HG02885 (cell line): Measurements from ENCODE around the gene DNAH8.

Source experiments
- ATAC-seq: cut with Tn5 transposase; IDR thresholded peaks from one replicate; pipeline ENCODE4 v1.9.1; 2021; ENCODE audit warnings: mild to moderate bottlenecking; ENCODE audit not compliant: unreplicated experiment, poor library complexity

Gene DNAH8

DNA sequence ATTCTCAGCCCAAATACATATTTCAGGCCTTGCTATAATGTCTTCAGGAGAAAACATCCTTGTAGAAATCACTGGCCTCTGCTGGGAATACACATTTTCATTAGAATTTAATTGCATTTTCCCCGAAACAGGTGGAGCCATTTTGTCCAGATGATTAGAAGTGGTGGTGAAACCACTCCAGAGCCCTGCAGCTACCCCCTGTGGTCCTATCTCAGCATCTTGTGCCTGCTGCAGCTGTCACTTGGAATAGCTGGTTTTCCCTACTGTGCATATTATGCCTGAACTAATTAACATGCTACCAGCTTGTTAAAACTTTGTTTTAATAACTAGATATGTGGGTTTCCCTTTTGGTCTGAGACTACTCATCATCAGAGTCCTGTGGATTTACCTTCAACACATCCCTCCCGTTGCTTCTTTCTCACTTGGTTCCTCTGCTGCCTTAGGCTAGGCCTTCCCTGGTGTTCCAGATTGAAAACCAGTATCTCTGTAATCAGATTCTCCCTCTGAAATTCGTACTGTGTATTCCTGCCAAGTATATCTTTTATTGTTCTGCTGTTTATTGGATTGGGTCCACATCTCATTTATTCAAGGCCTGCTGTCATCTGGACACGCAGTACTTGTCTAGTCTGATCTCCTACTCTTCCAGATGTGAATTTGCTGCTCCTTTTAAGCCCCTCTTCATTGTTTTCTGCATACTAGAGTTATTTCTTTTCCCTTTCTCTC lies 15.2 kb downstream of the DNAH8 start:
- no peak for ATAC-seq

DNA sequence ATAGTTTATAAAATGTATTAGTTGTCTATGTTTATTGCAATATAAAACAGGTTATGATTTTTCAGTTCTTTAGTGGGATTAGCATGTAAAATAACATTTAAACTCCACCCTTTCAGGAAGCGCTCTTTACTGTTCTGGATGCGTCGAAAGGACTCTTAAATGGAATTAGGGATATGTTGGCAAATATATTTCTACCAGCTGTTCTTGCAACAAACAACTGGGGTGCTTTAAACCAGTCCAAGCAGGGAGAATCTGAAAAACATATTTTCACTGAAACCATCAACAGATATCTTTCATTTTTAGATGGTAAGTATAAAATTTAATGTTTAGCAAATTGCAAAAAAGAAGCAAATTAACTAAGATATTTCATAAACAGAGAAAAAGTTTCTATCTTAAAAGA lies 21.8 kb downstream of the DNAH8 start:
- no peak for ATAC-seq

- ATAC-seq = no peak
These were observed 23.1 kb downstream of the DNAH8 start for GRCh38 chr6:38738261-38738660.

GRCh38 chr6:38739532-38739931 lies 24.4 kb downstream of the DNAH8 start:
- no peak for ATAC-seq

DNA sequence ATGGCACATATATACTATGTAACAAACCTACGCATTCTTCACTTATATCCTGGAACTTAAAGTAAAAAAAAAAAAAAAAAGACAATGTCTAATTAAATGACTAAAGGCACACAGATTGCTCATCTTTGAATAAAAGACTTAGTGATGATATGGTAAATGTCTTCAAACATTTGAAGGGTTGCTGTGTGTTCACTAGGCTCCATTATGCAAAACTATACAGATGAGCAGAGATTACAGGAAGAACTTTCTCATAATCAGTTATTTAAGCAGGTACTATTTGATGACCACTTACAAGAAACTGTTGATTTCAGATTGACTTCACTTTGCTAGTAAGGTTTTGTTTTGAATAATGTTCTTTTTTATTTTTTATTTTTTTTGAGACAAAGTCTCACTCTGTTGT lies 34.4 kb downstream of the DNAH8 start:
- ATAC-seq = no peak

DNA sequence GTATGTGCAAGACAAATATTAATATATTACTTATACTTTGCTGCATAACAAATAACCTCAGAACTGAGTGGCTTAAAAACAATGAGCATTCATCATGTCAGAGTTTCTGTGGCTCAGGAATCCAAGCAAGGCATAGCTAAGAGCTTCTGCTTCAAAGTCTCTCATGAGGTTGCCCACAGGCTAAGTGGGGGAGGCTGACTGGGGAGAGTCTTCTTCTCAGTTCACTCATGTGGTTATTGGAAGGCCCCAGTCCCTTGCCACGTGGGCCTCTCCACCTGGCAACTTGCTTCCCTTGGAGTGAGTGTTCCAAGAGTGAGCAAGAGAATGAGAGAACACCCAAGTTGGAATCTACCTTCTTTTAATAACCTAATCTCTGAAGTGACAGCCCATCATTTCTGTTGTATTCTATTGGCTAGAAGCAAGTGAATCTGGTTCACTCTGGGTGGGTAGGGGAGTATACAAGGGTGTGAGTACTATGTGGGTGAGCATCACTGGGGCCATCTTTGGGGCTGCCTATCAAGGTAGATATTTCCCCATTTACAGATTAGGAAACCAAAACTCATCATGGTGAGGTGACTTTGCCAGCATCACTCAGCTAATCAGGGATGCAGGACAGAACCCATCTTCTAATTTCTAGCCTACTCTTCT lies 36.0 kb downstream of the DNAH8 start:
- no peak for ATAC-seq

DNA sequence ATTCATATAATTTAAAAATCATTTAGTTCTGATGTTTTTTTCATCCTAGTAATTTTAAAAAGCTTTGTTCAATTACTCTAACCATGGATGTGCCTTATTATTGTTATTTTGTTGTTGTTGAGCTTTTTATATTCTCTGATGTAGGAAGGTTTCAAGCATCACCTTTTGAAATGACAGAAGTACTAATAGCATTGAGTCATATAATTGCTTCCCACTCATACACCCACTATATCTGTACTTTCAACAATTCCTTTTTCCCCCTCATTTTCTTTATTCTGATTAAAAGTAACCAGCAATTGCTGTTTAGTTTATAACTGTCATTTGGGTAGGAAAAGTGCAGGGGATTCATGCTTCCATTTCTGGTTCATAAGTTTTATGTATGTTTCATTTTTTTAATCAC lies 38.6 kb downstream of the DNAH8 start:
- no peak for ATAC-seq

DNA sequence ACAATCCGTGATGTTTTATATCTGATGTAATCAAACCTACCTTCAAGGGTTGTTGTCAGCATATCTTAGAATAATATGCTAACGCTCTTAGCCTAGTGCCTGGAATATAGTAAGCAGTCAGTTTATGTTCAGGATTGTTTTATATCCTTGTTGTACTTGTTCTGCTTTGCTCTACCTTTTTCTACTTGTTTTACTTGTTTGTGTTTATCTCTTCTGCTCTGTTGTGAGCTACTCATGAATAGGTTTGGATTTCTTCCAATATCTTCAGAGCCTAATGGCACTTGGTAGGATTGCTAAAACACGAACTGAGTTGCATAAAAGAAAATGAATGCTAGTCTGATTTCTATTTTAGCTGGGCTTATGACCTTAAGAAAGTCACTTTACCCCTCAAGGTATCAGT lies 40.1 kb downstream of the DNAH8 start:
- ATAC-seq = no peak

DNA sequence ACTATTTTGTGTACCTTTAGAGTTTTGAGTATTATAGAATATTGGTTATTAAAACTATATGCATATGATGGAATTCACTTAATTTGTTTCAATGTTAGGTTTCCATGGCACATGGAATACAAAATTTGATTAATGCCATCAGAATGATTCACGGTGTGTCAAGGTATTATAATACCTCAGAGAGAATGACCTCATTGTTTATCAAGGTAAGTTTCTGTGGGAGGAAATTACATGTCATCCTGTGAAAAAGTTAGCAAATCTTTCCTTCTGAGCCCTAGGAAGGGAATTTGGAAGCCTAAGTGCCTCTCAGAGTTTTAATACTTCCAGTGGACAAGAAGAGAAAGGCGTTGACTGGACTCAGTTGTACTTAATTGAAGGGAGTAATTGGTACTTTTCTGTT lies 40.8 kb downstream of the DNAH8 start:
- no peak for ATAC-seq

GRCh38 chr6:38760097-38760496 lies 45.0 kb downstream of the DNAH8 start:
- no peak for ATAC-seq

DNA sequence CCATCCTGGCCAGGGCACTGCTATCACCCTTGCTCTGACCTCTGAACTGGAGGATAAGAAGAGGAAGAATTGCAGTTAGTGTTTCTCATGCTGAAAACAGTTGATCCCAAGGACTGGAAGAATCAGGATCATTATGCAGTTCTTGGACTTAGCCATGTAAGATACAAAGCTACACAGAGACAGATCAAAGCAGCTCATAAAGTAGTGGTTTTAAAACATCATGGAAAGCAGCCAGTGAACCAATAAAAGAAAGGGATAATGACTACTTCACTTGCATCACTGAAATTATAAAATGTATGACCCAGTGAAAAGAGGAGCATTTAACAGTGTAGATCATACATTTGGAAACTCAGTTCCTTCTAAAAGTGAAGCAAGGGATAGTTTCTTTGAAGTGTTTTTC lies 47.7 kb downstream of the DNAH8 start:
- no peak for ATAC-seq

DNA sequence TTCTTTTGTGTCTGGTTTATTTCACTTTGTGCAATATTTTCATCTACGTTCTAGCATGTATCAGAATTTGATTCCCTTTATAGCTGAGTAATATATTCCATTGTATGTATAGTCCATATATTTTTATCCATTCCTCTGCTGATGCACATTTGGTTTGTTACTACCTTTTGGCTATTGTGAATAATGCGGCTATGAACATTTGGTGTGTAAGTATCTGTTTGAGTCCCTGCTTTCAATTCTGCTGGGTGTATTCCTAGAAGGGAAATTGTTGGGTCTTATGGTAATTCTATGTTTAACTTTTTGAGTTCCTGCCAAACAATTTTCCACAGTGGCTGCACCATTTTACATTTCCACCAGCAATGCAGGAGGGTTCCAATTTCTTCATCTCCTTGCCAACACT lies 52.4 kb downstream of the DNAH8 start:
- no peak for ATAC-seq

DNA sequence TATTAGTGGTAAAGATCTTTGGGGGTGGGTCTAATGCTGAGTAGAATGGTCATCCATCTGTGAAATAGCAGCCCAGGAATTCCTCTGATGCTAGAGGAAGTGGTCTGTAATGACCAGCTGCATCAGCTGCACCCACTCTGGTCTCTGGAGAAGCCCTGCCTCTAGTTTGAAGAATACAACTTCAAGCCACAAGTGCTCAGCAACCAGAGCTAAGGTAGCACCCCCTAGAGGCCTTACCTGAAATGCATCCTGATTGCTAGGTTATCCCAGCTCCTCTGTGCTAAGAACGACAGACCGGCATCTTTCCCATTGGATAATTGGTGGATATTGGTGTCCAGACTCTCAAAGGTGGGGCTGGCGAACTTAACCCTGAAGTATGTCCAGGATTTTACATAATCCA lies 58.2 kb downstream of the DNAH8 start:
- ATAC-seq = no peak

DNA sequence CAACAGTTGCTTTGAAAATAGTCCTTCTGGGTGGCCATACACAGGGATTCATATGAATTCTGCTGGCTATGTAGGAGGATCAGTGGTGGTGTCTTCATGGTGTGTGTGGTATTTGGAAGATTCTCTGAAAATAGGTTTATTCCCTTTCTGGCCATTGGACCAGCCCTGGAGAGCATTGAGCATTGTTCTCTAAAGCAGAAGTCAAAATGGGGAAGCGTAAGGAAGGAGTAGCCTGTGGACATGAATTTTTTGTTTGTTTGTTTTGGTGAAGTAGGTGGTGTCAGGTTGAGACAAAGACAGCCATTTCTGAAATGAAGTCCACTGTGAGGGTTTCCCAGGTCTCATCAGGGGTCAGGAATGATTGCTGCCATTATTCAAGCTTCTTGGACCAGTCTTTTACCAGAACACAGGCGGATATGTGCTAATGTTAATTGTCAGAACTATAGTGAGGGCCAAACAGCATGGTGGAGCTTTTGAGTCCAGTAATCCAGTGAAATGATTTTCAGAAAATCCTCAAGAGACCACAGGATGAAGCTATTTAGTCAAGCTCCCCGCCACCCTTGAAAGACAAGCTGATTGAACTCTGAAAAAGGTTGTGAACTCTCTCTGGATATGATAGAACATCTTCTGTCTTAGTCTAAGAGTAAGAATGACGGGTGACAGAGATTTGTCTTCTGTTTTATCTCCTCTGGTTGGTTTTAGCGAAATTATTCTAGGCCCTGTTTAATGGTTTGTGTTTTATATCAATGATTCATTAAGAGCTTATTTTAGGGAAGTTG lies 60.0 kb downstream of the DNAH8 start:
- no peak for ATAC-seq

DNA sequence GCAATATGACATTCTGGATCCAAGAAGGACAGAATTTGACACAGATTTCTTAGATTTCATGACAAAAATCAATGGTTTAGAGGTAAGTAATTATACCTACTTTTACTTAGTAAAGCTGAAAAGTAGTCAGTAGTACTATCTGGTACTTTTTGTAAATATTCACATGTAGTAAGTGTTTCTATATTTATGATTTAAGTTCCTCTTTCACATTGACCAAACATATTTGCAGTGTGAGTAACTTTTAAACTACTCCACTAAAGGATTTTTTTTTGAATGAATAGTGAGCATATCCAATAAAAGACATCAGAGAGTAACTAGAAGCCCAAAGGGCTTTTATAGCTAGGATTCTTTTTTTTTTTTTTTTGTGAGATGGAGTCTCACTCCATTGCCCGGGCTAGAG lies 60.8 kb downstream of the DNAH8 start:
- peak; percentile 79 for ATAC-seq

GRCh38 chr6:38776515-38776914 lies 61.4 kb downstream of the DNAH8 start:
- no peak for ATAC-seq

DNA sequence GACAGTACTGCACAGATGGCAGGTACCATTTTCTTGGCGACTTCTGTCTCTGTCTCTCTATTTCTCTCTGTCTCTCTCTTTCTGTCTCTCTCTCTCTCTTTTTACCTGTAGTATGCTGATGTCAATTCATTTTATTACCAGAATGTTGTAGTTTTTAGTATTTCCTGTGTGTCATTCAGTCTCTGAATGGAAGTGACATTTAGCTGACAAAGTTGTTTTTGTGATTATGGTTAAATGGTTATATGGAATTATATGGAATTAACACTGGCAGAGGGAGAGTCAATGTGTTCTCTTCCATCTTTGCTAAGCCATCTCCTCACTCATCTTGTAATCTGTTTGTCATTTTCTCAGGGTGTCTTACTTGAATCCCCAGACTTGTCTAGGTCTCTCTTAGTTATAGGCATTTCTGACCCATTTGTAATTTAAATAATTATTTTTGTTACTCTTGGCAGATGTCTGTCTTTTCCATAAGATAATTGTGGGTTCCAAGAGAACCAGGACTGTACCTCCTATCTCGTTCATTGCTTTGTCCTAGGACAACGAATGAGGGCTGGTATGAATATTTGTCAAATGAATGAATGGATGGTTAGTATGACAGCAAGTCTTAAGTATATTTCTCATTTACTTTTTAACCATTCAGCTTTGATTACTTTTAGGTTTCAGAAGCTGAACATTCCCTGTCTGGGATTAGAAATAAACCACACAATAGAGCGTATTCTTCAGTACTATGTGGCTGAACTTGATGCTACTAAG lies 64.4 kb downstream of the DNAH8 start:
- ATAC-seq = no peak

DNA sequence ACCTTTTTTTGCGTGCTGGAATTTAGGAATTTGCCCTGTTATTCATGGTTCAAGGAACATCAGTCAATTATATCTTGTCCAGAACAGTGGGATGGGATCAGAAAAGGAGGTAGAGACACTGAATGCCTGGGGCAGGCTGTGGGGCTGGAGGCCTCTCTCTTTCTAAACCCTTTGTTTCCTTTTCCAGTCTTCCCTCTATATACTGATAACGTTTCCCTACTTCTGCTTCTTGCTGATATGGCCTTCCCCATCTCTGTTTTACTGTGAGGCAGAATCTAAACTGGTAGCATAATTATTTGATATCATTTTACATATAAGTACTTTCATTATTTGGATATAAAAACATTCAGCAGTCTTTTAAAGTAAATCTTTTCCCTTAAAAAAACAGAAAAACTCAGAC lies 67.5 kb downstream of the DNAH8 start:
- ATAC-seq = no peak

- ATAC-seq = no peak
These were observed 68.5 kb downstream of the DNAH8 start for GRCh38 chr6:38783443-38784228.
